GM19035 (cell line): ENCODE results near the gene STRBP.

Source experiments
- ATAC-seq: cut with Tn5 transposase; IDR thresholded peaks from one replicate; pipeline ENCODE4 v1.9.1; 2021; ENCODE audit not compliant: unreplicated experiment

The STRBP gene

DNA sequence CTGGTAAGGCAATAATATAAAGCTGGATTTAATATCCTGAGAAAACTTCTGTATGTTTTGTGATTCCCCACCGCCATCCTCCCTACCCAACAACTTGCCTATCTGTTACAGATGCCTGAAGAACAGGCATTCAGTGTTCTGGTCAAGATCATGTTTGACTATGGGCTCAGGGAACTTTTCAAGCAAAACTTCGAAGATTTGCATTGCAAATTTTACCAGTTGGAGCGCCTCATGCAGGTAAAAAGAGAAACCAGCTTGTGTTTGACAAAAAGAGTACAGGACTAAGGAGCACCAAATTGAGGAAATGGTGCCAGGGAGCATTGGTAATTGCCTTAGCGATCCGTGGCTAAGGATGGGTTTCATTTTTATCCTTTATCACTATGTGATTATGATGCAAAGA lies 194.9 kb downstream of the STRBP start:
- no peak for ATAC-seq

DNA sequence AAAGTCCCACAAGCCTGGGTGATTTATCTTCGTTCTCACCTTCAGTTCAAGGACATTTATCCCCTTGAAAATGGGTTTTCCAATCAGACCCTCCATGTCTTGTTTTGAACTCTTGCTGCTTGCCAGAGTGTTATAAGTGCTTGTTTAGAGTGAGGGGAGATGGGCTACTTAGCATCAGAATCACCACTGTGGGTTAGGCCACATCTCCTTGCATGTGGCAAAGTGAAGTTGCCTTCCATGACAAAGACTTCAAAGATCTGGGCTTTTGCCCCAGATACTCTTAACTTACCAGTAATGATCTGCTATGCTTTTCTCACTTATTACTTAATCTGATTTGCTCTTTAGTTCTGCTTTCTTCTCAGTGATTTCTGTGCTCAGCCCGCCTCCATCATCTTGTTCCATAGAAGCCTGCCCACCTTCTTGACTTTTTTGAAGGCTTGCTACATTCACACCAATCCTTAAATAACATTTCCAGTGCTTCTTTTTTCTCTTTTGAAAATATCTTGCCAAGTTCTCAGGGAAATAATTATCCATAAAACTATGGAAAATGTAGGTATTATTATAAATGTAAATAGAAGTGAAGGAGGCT lies 195.9 kb downstream of the STRBP start:
- ATAC-seq = no peak
